ENCODE data around the gene BTRC.
"Not testable (repeated sequence)": the region's sequence is repeated elsewhere in the genome, so short reads cannot be mapped to it uniquely, and the experiment has no call there.

The BTRC gene

GRCh38 chr10:101363850-101364400 is 10.0 kb downstream of the BTRC start:
- H3K4me3 ChIP-seq (ENCODE audit: low read depth, low read length) = no peak overlapping the region
- TF ChIP-seq CTCF (IDR thresholded peaks at IDR 0.05; ENCODE audit: low read depth, low read length) = no peak
- no peak for DNase-seq (ENCODE audit: low read depth)

- DNase-seq (ENCODE audit: low read depth) = no peak
- H3K4me3 ChIP-seq (ENCODE audit: low read depth, low read length) = no peak overlapping the region
- TF ChIP-seq CTCF (IDR thresholded peaks at IDR 0.05; ENCODE audit: low read depth, low read length) (no peak), MYC (IDR thresholded peaks at IDR 0.05; ENCODE audit: low read depth, low read length) (no peak), POLR2A (IDR thresholded peaks at IDR 0.05; ENCODE audit: extremely low read depth, insufficient read length) (no peak), MAX (IDR thresholded peaks at IDR 0.05; ENCODE audit: low read depth, low read length) (no peak)
Observed at GRCh38 chr10:101364721-101365120, 10.8 kb downstream of the BTRC start.

- no peak for DNase-seq (ENCODE audit: low read depth)
- no peak overlapping the region for H3K4me3 ChIP-seq (ENCODE audit: low read depth, low read length)
- TF ChIP-seq POLR2A (IDR thresholded peaks at IDR 0.05; ENCODE audit: extremely low read depth, insufficient read length) (no peak), CTCF (IDR thresholded peaks at IDR 0.05; ENCODE audit: low read depth, low read length) (no peak), MYC (IDR thresholded peaks at IDR 0.05; ENCODE audit: low read depth, low read length) (no peak), MAX (IDR thresholded peaks at IDR 0.05; ENCODE audit: low read depth, low read length) (no peak)
Observed at GRCh38 chr10:101367569-101368453, 13.8 kb downstream of the BTRC start.

GRCh38 chr10:101373063-101373462 is 19.1 kb downstream of the BTRC start:
- H3K4me3 ChIP-seq (ENCODE audit: low read depth, low read length) = no peak overlapping the region
- no peak for DNase-seq (ENCODE audit: low read depth)
- no peak for TF ChIP-seq POLR2A (IDR thresholded peaks at IDR 0.05; ENCODE audit: extremely low read depth, insufficient read length)
- TF ChIP-seq MAX (IDR thresholded peaks at IDR 0.05; ENCODE audit: low read depth, low read length) = no peak
- no peak for TF ChIP-seq CTCF (IDR thresholded peaks at IDR 0.05; ENCODE audit: low read depth, low read length)
- TF ChIP-seq MYC (IDR thresholded peaks at IDR 0.05; ENCODE audit: low read depth, low read length) = no peak

- not testable (repeated sequence) for DNase-seq (ENCODE audit: low read depth); H3K4me3 ChIP-seq (ENCODE audit: low read depth, low read length)
Observed at GRCh38 chr10:101373993-101374392, 20.0 kb downstream of the BTRC start.

GRCh38 chr10:101375076-101375475 is 21.1 kb downstream of the BTRC start:
- no peak for TF ChIP-seq MAX (IDR thresholded peaks at IDR 0.05; ENCODE audit: low read depth, low read length)
- no peak for DNase-seq (ENCODE audit: low read depth)
- H3K4me3 ChIP-seq (ENCODE audit: low read depth, low read length) = no peak overlapping the region

Measured in NB4 (cell line).